Ovary (tissue), 9 donors: Measurements from ENCODE around the gene LIPC. TPM values are rescaled to one million over a fixed set of nuclear protein-coding genes. Genes with fewer than 3 reads are reported as not detected.

Experiments used
- DNase-seq, 5 donors: peaks; one replicate each; pipeline ENCODE4 v3.0.0-alpha.2; 2019 to 2020
- H3K27ac ChIP-seq, 2 donors: fragments of 200-600 bp; one replicate each; pipeline versions ENCODE4 v1.5.1 to v1.8.0; 2019 to 2022
- H3K27me3 ChIP-seq: fragments of 200-600 bp; one replicate; pipeline ENCODE4 v1.8.0; 2022
- H3K36me3 ChIP-seq: fragments of 200-600 bp; sonication (generic); one replicate; pipeline ENCODE4 v1.5.1; 2019
- H3K4me1 ChIP-seq: one replicate; pipeline ENCODE4 v1.8.1; 2013; ENCODE audit warnings: mild to moderate bottlenecking, moderate library complexity; ENCODE audit not compliant: insufficient read depth
- H3K4me3 ChIP-seq: fragments of 200-600 bp; sonication (generic); one replicate; pipeline ENCODE4 v1.5.1; 2017
- H3K9me3 ChIP-seq, 2 donors: fragments of 200-600 bp in 1 of 2; sonication (generic) in 1 of 2; one replicate each; pipeline versions ENCODE4 v1.5.1 to v1.8.1; 2013 to 2019; ENCODE audit warnings: mild to moderate bottlenecking in 1 of 2, moderate library complexity in 1 of 2
- CTCF ChIP-seq, 3 donors: fragments of 450-650 bp in 2 of 3; fragments of 200-600 bp in 1 of 3; IDR thresholded peaks; one replicate each; pipeline versions ENCODE4 v1.5.1 to v1.8.0; 2016 to 2022; ENCODE audit warnings: antibody characterized with exemption in 3 of 3, mild to moderate bottlenecking in 1 of 3
- EP300 ChIP-seq: sonication (generic); formaldehyde crosslinking; IDR thresholded peaks from one replicate; pipeline ENCODE4 v1.6.1; 2017; ENCODE audit warnings: antibody characterized with exemption
- POLR2A ChIP-seq: fragments of 450-650 bp; IDR thresholded peaks from one replicate; pipeline ENCODE4 v1.6.1; 2017; ENCODE audit warnings: antibody characterized with exemption, mild to moderate bottlenecking, moderate library complexity
- WGBS, 3 donors: extraction: QIAGEN DNeasy Blood & Tissue Kit in 1 of 3; methylation state at CpG; one replicate each; pipeline versions ENCODE4 v1.1.5 to v1.1.7; 2013 to 2017; 5-methylcytosine and 5-hydroxymethylcytosine counted together
- intact Hi-C, 4 donors: fragments of 100-400 bp; cut with DNase I; formaldehyde crosslinking; loops; one replicate each; pipeline versions ENCODE4 v1.11.0 to v1.15.1; 2022 to 2023
- polyA plus RNA-seq, 2 donors: library from polyadenylated mRNA; stranded (reverse); fragments of 200-250 nt in 1 of 2; fragments of 350-450 nt in 1 of 2; fragmentation: Illumina TruSeq in 1 of 2; extraction: RNeasy Lipid Tissue Mini Kit (QIAGEN cat#74804) in 1 of 2; gene quantifications; one replicate each; pipeline ENCODE4 v1.2.3, GENCODE V29; 2013 to 2014
- total RNA-seq, 7 donors: library from RNA; depleted of rRNA in 2 of 7; stranded (reverse); fragments of >200 nt in 2 of 7; fragmentation: NEBNext Ultra II Directional in 3 of 7; extraction: Animal tissue kit (Norgen Biotek cat#: 25700) in 3 of 7; gene quantifications; one replicate each; pipeline versions ENCODE4 v1.1.0 to v1.2.4, GENCODE V29; 2016 to 2023
- donor health status: DM: no; HTN: no; CAD: no; lungs with moderate emphysema.
- donor health status: DM: no; HTN: no; CAD: no.
- donor health status: Bipolar disorder and iron deficiency.
- donor health status: DM: yes; HTN: yes; CAD: no.
- donor health status: DM: no; HTN: no; CAD: no.
- donor health status: DM: yes; HTN: yes; CAD: no.

The LIPC gene
- total and polyA plus RNA-seq, 9 donors, result 0.28 to 1.1 (median 0.72) TPM

- intact Hi-C loops, result no loop called here
- no peak for DNase-seq
- H3K4me3 ChIP-seq, result no peak overlapping the region
- no peaks in the 10 kb centered on the region for H3K9me3 ChIP-seq
- 90 to 98% (median 94%) methylated on average over 1 of the region's 1 CpG for WGBS, 3 donors
- no peaks in the 10 kb centered on the region for H3K4me1 ChIP-seq
- no peak overlapping the region for H3K27ac ChIP-seq
- H3K27me3 ChIP-seq, result no peaks in the 10 kb centered on the region
- TF ChIP-seq POLR2A (no peak), CTCF (IDR thresholded peaks at IDR 0.05) (no peak), EP300 (no peak)
- no peaks in the 10 kb centered on the region for H3K36me3 ChIP-seq
These were observed 162.1 kb downstream of the LIPC start for GRCh38 chr15:58593870-58594269.

- no peaks in the 10 kb centered on the region for H3K9me3 ChIP-seq
- H3K4me1 ChIP-seq, result no peaks in the 10 kb centered on the region
- intact Hi-C loops, result no loop called here
- 98 to 100% (median 98%) methylated on average over 1 of the region's 1 CpG for WGBS, 3 donors
- no peak overlapping the region for H3K27ac ChIP-seq
- H3K27me3 ChIP-seq, result no peaks in the 10 kb centered on the region
- H3K4me3 ChIP-seq, result no peak overlapping the region
- no peaks in the 10 kb centered on the region for H3K36me3 ChIP-seq
- DNase-seq, result no peak
- TF ChIP-seq POLR2A, result no peak
- TF ChIP-seq CTCF (IDR thresholded peaks at IDR 0.05), result no peak
- TF ChIP-seq EP300, result no peak
These were observed 163.1 kb downstream of the LIPC start for GRCh38 chr15:58594898-58595297.

GRCh38 chr15:58595516-58596263 is 163.9 kb downstream of the LIPC start:
- TF ChIP-seq EP300, result no peak
- TF ChIP-seq CTCF (IDR thresholded peaks at IDR 0.05), result no peak
- TF ChIP-seq POLR2A, result no peak
- DNase-seq, result no peak
- Histone ChIP-seq H3K9me3 (no peaks in the 10 kb centered on the region), H3K36me3 (no peaks in the 10 kb centered on the region), H3K27me3 (no peaks in the 10 kb centered on the region), H3K4me1 (no peaks in the 10 kb centered on the region), H3K4me3 (no peak overlapping the region), H3K27ac (no peak overlapping the region)
- 53 to 56% (median 54%) methylated on average over 3 of the region's 3 CpGs for WGBS, 3 donors
- intact Hi-C loops, result no loop called here

GRCh38 chr15:58597943-58598828 is 166.4 kb downstream of the LIPC start:
- WGBS, 3 donors, result 94 to 97% (median 95%) methylated on average over 4 of the region's 4 CpGs
- no peaks in the 10 kb centered on the region for H3K9me3 ChIP-seq
- DNase-seq, result no peak
- H3K27ac ChIP-seq, result no peak overlapping the region
- H3K4me3 ChIP-seq, result no peak overlapping the region
- no peaks in the 10 kb centered on the region for H3K4me1 ChIP-seq
- H3K27me3 ChIP-seq, result no peaks in the 10 kb centered on the region
- H3K36me3 ChIP-seq, result no peaks in the 10 kb centered on the region
- TF ChIP-seq CTCF (IDR thresholded peaks at IDR 0.05) (no peak), EP300 (no peak), POLR2A (no peak)
- intact Hi-C loops, result no loop called here
